OCI-LY1 (cell line): ENCODE measurements around the gene MCC.

ENCODE experiments used
- CTCF ChIP-seq: fragments of 200-600 bp; sonication (generic), shearing (Covaris generic); IDR thresholded peaks from 2 replicates; pipeline ENCODE4 v1.5.1; 2017; ENCODE audit warnings: mild to moderate bottlenecking, antibody characterized with exemption, low read length, moderate library complexity, mixed read lengths
- EZH2 ChIP-seq: fragments of 200-600 bp; sonication (generic), shearing (Covaris generic); IDR thresholded peaks from 2 replicates; pipeline ENCODE4 v1.8.0; 2017; ENCODE audit warnings: borderline replicate concordance, mixed run types, mild to moderate bottlenecking, antibody characterized with exemption, low read length, moderate library complexity, mixed read lengths

- TF ChIP-seq EZH2 = no peak
- no peak for TF ChIP-seq CTCF
Measured at GRCh38 chr5:113293068-113293974, 194.9 kb downstream of the MCC start.
